Epithelial cell of esophagus (primary cell): ENCODE measurements around the gene RFTN2.
"Not testable (repeated sequence)": the region's sequence is repeated elsewhere in the genome, so short reads cannot be mapped to it uniquely, and the experiment has no call there.

Source experiments
- DNase-seq: peaks from one replicate; pipeline ENCODE4 v3.0.0; 2010; ENCODE audit warnings: low read depth
- H3K4me3 ChIP-seq: 2 replicates; pipeline ENCODE4 v1.5.1; 2011; ENCODE audit warnings: mild to moderate bottlenecking, low read length, control low read depth
- CTCF ChIP-seq: IDR thresholded peaks from 2 replicates; pipeline ENCODE4 v1.5.1; 2011; ENCODE audit warnings: low read depth, mild to moderate bottlenecking, low read length, control low read depth, inconsistent platforms; ENCODE audit not compliant: insufficient read depth; ENCODE audit errors: missing control alignments

Gene RFTN2

GRCh38 chr2:197695206-197695605, 19.8 kb upstream of the RFTN2 start:
- DNase-seq, H3K4me3 ChIP-seq: not testable (repeated sequence)

- TF ChIP-seq CTCF = no peak
- DNase-seq = peak; percentile 13
- no peak overlapping the region for H3K4me3 ChIP-seq
Measured at GRCh38 chr2:197677483-197677882, 2.1 kb upstream of the RFTN2 start.

GRCh38 chr2:197677056-197677455, 1.7 kb upstream of the RFTN2 start:
- no peak for TF ChIP-seq CTCF
- DNase-seq = no peak
- no peak overlapping the region for H3K4me3 ChIP-seq

- DNase-seq = no peak
- TF ChIP-seq CTCF = no peak
- H3K4me3 ChIP-seq = no peak overlapping the region
Measured at GRCh38 chr2:197675711-197676188, 363 bp upstream of the RFTN2 start.

- DNase-seq = no peak
- TF ChIP-seq CTCF = no peak
- H3K4me3 ChIP-seq = no peak overlapping the region
Measured at GRCh38 chr2:197674591-197674990, 796 bp downstream of the RFTN2 start.

GRCh38 chr2:197674060-197674459, 1.3 kb downstream of the RFTN2 start:
- no peak for TF ChIP-seq CTCF
- DNase-seq = no peak
- no peak overlapping the region for H3K4me3 ChIP-seq

- no peak overlapping the region for H3K4me3 ChIP-seq
- TF ChIP-seq CTCF = no peak
Measured at GRCh38 chr2:197673606-197674005, 1.8 kb downstream of the RFTN2 start.

More at GRCh38 chr2:197673606-197674005, 1.8 kb downstream of the RFTN2 start:
- no peak for DNase-seq
